Sciatic nerve (tissue), 2 donors: ENCODE measurements around the gene SPATA1. TPM values are rescaled to one million over a fixed set of nuclear protein-coding genes. Genes with fewer than 3 reads are reported as not detected.
"Not testable (repeated sequence)": the region's sequence is repeated elsewhere in the genome, so short reads cannot be mapped to it uniquely, and the experiment has no call there.

Experiments used
- ATAC-seq: fragments of 200-7000 bp; cut with Tn5 transposase; one replicate; pipeline ENCODE4 v1.9.1; 2020; ENCODE audit warnings: mild to moderate bottlenecking, moderate library complexity
- DNase-seq: peaks from one replicate; pipeline ENCODE4 v3.0.0-alpha.2; 2020; ENCODE audit warnings: low spot score
- intact Hi-C: fragments of 100-400 bp; cut with DNase I; formaldehyde crosslinking; loops from one replicate; pipeline ENCODE4 v1.14.2; 2022
- total RNA-seq: library from RNA; stranded (reverse); fragmentation: NEBNext Ultra II Directional; extraction: Animal tissue kit (Norgen Biotek cat#: 25700); gene quantifications from one replicate; pipeline ENCODE4 v1.2.1, GENCODE V29; 2021
- donor health status: DM: no; HTN: no; CAD: no.
- donor health status: DM: no; HTN: no; CAD: no.

Gene SPATA1
- total RNA-seq, 1 donor from 2014 or later: 3.4 TPM

DNA sequence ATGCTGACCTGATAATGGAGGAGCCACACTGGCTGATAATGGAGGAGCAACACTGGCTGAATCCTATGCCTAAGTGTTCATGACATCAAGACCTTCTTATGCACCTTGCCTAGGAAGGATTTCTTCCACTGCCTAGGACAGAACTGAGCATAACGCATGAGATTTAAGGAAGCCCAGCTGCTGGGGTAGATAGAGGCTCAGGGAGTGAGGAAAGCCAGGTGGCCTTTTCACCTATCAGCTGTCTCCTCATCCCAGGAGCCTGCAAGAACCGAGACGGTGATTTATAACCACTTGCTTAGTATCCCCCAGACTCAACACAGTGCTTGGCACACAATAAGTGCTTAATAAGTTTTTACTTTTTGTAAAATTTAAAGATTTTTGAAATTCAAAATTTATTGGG, 75.5 kb downstream of the SPATA1 start:
- intact Hi-C loops: no loop called here
- no peak for DNase-seq
- no peak for ATAC-seq

DNA sequence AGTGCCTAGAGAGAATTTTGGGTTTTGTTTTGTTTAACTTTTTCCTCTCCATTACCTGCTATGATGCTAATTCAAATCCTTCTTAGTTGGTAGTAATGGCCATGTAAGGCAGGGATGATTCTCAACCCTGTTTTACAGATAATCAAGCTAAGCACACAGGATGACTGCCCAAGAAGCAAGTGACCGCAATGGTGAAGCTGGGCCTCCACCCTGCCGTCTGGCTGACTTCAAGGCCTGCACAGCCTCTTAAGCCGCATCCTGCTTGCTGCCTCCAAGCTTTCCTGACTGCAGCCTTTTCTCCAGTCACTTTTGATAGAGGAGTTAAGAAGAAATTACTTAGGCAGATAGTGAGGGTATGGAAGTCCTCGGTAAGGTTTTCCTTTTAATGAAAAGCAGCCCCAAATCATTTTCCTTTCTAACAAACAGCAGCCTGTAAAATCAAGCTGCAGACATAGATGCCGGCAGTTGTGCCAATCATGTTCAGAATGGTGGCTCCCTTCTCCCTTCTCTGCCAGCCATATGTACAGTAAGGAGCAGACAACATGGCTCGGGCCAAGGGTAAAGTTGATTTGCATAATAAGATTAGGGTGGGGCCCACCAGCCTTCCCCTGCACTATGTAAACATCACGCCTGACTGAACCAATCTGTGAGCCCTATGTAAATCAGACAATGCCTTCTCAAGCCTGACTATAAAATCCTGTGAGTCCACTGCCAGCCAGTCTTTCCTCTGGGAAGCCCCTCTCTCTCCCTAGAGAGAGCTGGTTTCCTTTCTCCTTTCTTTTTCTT, 76.8 kb downstream of the SPATA1 start:
- intact Hi-C loops: loop anchor here (1.0 kb wide), 1 partner anchor 22 kb away; no protein-coding TSS in a partner anchor
- DNase-seq: no peak
- no peak for ATAC-seq

- ATAC-seq: no peak
- DNase-seq: no peak
- intact Hi-C loops: loop anchor here (1.0 kb wide), 1 partner anchor 22 kb away; no protein-coding TSS in a partner anchor
These were observed 77.5 kb downstream of the SPATA1 start for GRCh38 chr1:84583648-84584047.

- ATAC-seq (no peak), DNase-seq (no peak)
- intact Hi-C loops: no loop called here
These were observed 77.9 kb downstream of the SPATA1 start for GRCh38 chr1:84584126-84584525.

DNA sequence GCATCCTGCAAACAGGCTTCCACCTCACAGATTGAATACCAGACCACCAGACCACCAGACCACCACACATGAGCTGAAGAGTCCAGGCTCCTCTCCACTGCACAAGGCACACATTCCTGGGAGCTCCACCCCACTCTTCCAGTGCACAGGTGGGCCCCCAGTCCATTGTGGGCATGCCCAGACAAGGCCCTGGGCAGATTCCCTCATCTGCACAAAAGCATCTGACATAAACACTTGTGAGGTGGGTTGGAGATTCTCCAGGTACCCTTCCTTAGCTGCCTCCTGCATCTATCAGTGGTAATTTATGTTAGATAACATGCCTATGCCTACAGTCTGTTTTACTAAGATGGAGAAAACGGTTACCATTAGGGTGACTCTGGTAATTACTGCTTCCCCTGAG, 79.6 kb downstream of the SPATA1 start:
- no peak for DNase-seq
- ATAC-seq: no peak
- intact Hi-C loops: no loop called here

DNA sequence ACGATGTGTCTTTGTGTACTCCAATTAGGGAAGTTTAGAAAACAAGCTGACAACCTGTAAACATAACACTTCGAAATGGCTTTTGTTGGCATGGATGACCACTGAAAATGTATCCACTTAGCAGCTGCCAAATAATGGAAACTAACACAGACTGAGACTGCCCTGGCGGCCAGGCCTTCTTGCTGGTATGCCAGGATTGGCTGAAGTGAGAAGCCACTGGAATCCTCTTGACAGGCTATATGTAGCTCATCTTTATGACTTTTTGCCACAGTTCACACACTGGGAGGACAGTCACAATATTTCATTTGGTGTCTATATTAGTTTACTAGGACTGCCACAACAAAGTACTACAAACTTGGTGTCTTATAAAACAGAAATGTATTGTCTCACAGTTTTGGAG, 80.9 kb downstream of the SPATA1 start:
- DNase-seq: no peak
- intact Hi-C loops: no loop called here
- ATAC-seq: no peak

DNA sequence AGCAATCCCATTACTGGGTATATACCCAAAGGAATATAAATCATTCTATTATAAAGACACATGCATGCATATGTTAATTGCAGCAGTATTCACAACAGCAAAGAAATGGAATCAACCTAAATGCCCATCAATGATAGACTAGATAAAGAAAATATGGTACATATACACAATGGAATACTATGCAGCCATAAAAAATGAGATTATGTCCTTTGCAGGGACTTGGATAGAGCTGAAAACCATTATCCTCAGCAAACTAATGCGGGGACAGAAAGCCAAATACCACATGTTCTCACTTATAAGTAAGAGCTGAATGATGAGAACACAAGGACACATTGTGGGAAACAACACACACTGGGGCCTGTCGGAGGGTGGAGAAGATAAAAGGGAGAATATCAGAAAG, 88.8 kb downstream of the SPATA1 start:
- DNase-seq, ATAC-seq, intact Hi-C loops: not testable (repeated sequence)

GRCh38 chr1:84597011-84597410, 90.8 kb downstream of the SPATA1 start:
- intact Hi-C loops: no loop called here
- DNase-seq: no peak
- no peak for ATAC-seq

DNA sequence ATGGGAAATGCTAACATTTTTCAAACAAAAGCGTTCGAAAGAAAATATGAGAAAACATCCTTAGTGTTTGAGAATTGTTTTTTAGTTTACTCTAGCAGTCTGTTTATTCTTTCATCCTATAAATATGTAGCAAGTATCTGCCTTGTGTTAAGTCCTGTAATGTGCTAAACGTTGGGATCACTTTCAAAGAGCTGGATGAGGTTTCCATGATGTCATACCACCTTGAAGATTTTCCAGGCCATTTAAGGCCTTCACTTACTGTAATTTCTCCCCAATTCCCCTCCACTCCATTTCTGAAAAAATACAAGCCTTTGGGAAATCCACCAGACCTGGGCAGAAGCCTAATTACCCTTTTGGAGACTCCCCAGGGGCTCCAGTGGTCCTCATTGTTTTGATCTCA, 92.2 kb downstream of the SPATA1 start:
- no peak for DNase-seq
- intact Hi-C loops: no loop called here
- no peak for ATAC-seq

DNA sequence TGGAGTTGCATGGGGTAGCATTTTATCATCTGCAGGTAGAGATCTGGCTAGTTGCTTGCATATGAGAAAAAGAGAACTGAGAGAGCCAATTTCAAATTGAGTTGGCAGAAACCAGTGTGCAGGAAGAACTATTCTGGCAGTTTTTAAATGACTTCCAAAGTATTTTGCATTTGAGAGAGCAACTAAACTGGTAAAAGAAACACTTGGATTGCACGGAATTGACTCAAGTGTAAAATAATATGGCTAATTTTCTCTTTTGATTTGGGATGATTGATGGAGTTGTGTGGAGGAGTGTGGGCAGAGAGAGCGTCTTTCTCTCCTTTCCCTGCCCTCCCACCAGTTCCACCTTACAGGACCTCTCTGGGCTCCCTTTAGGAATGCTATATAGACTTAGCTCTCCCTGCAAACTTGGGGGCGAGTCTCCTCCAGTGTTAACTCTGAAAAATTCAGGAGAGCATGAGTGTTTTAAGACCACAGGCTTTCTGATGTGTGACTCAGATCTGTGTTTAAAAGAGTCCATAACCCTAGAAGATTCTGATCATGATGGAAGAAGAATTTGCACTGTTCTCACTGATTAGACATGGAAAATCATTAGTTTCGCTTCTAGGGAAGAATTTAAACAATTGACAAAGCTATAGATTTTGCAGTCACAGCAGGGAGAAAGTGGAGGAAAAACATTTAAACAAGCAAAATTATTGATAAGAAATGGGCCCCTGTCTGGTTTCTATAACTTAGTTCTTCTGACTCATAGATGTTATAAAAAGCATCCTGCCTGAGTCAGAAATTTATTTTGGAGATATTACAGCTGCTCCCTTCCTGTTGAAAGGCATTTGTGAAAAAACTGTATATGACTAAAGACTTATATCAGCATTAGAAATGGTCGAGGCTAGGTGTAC, 92.9 kb downstream of the SPATA1 start:
- DNase-seq (no peak), ATAC-seq (no peak)
- intact Hi-C loops: no loop called here

- no peak for DNase-seq
- no peak for ATAC-seq
- intact Hi-C loops: no loop called here
These were observed 94.6 kb downstream of the SPATA1 start for GRCh38 chr1:84600796-84601195.

GRCh38 chr1:84603223-84603622, 97.0 kb downstream of the SPATA1 start:
- ATAC-seq (no peak), DNase-seq (no peak)
- intact Hi-C loops: no loop called here

- ATAC-seq (no peak), DNase-seq (no peak)
- intact Hi-C loops: no loop called here
These were observed 98.0 kb downstream of the SPATA1 start for GRCh38 chr1:84603941-84604830.

- DNase-seq (no peak), ATAC-seq (no peak)
- intact Hi-C loops: loop anchor here (1.0 kb wide), 1 partner anchor 22 kb away; no protein-coding TSS in a partner anchor
These were observed 99.0 kb downstream of the SPATA1 start for GRCh38 chr1:84605157-84605556.

- ATAC-seq (no peak), DNase-seq (no peak)
- intact Hi-C loops: no loop called here
These were observed 100.8 kb downstream of the SPATA1 start for GRCh38 chr1:84606977-84607376.

DNA sequence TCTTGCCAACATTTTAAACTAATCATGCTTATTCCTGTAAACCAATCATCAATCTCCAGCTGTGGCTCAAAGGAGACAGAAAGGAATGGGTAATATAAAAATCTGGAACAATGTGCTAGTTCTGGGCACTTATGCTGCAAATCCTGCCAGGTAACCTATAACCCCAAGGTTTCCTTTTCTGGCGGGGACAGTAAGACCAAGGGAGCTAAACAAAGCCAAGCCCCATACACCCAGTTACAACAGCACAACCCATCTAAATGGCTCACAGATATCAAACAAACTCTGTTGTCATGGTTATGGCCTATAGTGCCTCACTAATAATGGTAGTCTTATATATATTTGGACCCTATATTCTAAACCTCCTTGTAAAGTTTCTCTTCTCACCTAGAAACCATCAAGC, 104.9 kb downstream of the SPATA1 start:
- DNase-seq: no peak

GRCh38 chr1:84611796-84612195, 105.6 kb downstream of the SPATA1 start:
- DNase-seq (no peak), ATAC-seq (peak; percentile 90)
- intact Hi-C loops: no loop called here

More for the DNA sequence above, 104.9 kb downstream of the SPATA1 start:
- peak; percentile 55 for ATAC-seq
- intact Hi-C loops: no loop called here

- intact Hi-C loops: no loop called here
- DNase-seq: no peak
- ATAC-seq: no peak
These were observed 106.8 kb downstream of the SPATA1 start for GRCh38 chr1:84613026-84613425.

- intact Hi-C loops: no loop called here
- DNase-seq: no peak
- no peak for ATAC-seq
These were observed 107.7 kb downstream of the SPATA1 start for GRCh38 chr1:84613887-84614286.
